ENCODE results near the gene AJAP1. TPM values are rescaled to one million over a fixed set of nuclear protein-coding genes. Genes with fewer than 3 reads are reported as not detected.
"Not testable (repeated sequence)": the region's sequence is repeated elsewhere in the genome, so short reads cannot be mapped to it uniquely, and the experiment has no call there.

Gene AJAP1
- total and polyA plus RNA-seq, 4 donors = 12.3 to 28.7 (median 26.4) TPM

- Histone ChIP-seq H3K27ac (ENCODE audit: low read depth, low read length) (no peak overlapping the region), H3K4me1 (ENCODE audit: control insufficient read depth, insufficient read depth, low read length) (peaks cover 15% of the 10 kb centered on the region), H3K36me3 (ENCODE audit: control insufficient read depth, insufficient read depth, low read length) (no peaks in the 10 kb centered on the region), H3K27me3 (ENCODE audit: control insufficient read depth, insufficient read depth, low read length) (no peaks in the 10 kb centered on the region), H3K4me3 (ENCODE audit: low read depth, low read length) (no peak overlapping the region), H3K9me3 (ENCODE audit: control insufficient read depth, insufficient read depth, low read length) (no peaks in the 10 kb centered on the region)
- DNase-seq (ENCODE audit: low read depth in 4 of 6, low spot score in 6 of 6) = no peak
- WGBS (ENCODE audit: insufficient coverage) = 94% methylated on average over 17 of the region's 18 CpGs
Observed at GRCh38 chr1:4616831-4617465, 37.5 kb upstream of the AJAP1 start.

- no peaks in the 10 kb centered on the region for H3K9me3 ChIP-seq (ENCODE audit: control insufficient read depth, insufficient read depth, low read length)
- DNase-seq (ENCODE audit: low read depth in 4 of 6, low spot score in 6 of 6) = no peak
- H3K27me3 ChIP-seq (ENCODE audit: control insufficient read depth, insufficient read depth, low read length) = no peaks in the 10 kb centered on the region
- WGBS (ENCODE audit: insufficient coverage) = 94% methylated on average over 6 of the region's 6 CpGs
- no peak overlapping the region for H3K4me3 ChIP-seq (ENCODE audit: low read depth, low read length)
- peaks cover 15% of the 10 kb centered on the region for H3K4me1 ChIP-seq (ENCODE audit: control insufficient read depth, insufficient read depth, low read length)
- H3K36me3 ChIP-seq (ENCODE audit: control insufficient read depth, insufficient read depth, low read length) = no peaks in the 10 kb centered on the region
- H3K27ac ChIP-seq (ENCODE audit: low read depth, low read length) = no peak overlapping the region
Observed at GRCh38 chr1:4617506-4617905, 36.9 kb upstream of the AJAP1 start.

GRCh38 chr1:4618827-4619226 is 35.6 kb upstream of the AJAP1 start:
- not testable (repeated sequence) for DNase-seq (ENCODE audit: low read depth in 4 of 6, low spot score in 6 of 6); H3K36me3 ChIP-seq (ENCODE audit: control insufficient read depth, insufficient read depth, low read length); H3K27me3 ChIP-seq (ENCODE audit: control insufficient read depth, insufficient read depth, low read length)

DNA sequence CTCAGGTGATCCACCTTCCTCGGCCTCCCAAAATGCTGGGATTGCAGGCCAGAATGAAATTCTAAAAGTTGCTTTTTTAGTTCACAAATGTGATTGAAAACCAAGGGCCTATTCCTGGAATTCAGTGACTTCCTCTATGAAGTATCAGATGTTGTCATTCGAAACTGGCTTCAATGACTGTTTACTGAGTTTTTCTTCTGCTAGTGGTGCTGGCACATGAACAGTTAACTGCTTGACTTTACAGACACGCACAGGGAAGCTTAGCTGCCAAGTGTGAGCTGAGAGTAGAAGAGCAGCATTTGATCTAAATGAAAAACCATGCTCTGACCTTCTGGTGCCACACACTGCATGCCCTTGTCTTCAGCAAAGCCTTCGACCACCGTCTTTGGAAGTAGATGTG is 32.8 kb upstream of the AJAP1 start:
- H3K27me3 ChIP-seq (ENCODE audit: control insufficient read depth, insufficient read depth, low read length) = no peaks in the 10 kb centered on the region
- no peak overlapping the region for H3K27ac ChIP-seq (ENCODE audit: low read depth, low read length)
- no peaks in the 10 kb centered on the region for H3K36me3 ChIP-seq (ENCODE audit: control insufficient read depth, insufficient read depth, low read length)
- no peaks in the 10 kb centered on the region for H3K4me1 ChIP-seq (ENCODE audit: control insufficient read depth, insufficient read depth, low read length)
- DNase-seq (ENCODE audit: low read depth in 4 of 6, low spot score in 6 of 6) = no peak
- no peak overlapping the region for H3K4me3 ChIP-seq (ENCODE audit: low read depth, low read length)
- no peaks in the 10 kb centered on the region for H3K9me3 ChIP-seq (ENCODE audit: control insufficient read depth, insufficient read depth, low read length)
- 63% methylated on average over 4 of the region's 5 CpGs for WGBS (ENCODE audit: insufficient coverage)

More at GRCh38 chr1:4618827-4619226, 35.6 kb upstream of the AJAP1 start:
- no CpG with 5 or more reads among the region's 3 CpGs for WGBS (ENCODE audit: insufficient coverage)
- H3K4me1 ChIP-seq (ENCODE audit: control insufficient read depth, insufficient read depth, low read length) = peaks cover 15% of the 10 kb centered on the region
- H3K4me3 ChIP-seq (ENCODE audit: low read depth, low read length); H3K27ac ChIP-seq (ENCODE audit: low read depth, low read length); H3K9me3 ChIP-seq (ENCODE audit: control insufficient read depth, insufficient read depth, low read length): not testable (repeated sequence)

DNA sequence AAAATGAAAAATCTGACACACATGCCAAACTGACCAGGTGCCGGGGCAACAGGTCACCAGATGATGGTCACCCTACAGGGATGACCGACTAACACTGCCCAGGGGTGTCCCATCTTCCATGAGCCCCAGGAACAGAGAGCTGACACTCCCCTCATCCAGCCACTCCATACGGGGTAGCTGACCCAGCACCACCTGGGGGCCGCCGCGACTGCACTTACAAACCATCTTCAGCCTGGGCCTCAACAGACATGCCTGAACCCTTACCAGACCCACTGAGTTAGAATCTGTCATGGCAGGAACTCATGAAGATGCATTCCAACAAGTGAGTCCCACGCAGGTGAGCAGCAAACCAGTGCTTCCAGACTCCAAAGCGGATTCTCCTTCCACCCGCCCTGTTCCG is 31.6 kb upstream of the AJAP1 start:
- Histone ChIP-seq H3K27me3 (ENCODE audit: control insufficient read depth, insufficient read depth, low read length) (no peaks in the 10 kb centered on the region), H3K27ac (ENCODE audit: low read depth, low read length) (no peak overlapping the region), H3K9me3 (ENCODE audit: control insufficient read depth, insufficient read depth, low read length) (no peaks in the 10 kb centered on the region), H3K36me3 (ENCODE audit: control insufficient read depth, insufficient read depth, low read length) (no peaks in the 10 kb centered on the region), H3K4me1 (ENCODE audit: control insufficient read depth, insufficient read depth, low read length) (peaks cover 3% of the 10 kb centered on the region), H3K4me3 (ENCODE audit: low read depth, low read length) (no peak overlapping the region)
- DNase-seq (ENCODE audit: low read depth in 4 of 6, low spot score in 6 of 6) = no peak
- 89% methylated on average over 10 of the region's 10 CpGs for WGBS (ENCODE audit: insufficient coverage)

DNA sequence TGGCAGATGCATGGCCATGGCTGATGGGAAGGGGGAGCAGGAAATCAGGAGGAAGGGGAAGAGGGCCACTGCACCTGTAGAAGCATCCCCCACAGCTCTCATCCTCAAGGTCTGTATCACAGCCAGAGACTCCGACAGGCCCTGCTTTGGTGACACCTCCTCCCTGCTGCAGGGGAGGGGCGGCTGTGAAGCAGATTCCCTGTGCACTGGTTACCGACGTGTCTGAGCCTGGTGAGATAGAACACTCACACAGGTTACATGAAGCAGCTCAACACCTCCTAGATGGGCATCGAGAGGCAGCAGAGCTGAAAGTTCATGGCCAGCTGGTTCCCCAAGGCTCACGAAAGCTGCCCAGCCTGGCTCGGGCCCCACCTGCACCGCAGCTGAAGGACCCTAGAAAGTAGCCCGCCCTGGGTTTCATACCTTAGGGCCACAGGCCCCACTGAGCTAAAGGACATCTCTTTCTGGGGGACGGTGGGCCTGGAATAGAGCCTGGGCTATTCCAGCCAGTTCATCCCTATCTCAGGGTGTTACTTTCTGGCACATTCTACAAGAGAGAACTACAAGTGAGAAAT is 30.2 kb upstream of the AJAP1 start:
- Histone ChIP-seq H3K4me1 (ENCODE audit: control insufficient read depth, insufficient read depth, low read length) (peaks cover 3% of the 10 kb centered on the region), H3K27me3 (ENCODE audit: control insufficient read depth, insufficient read depth, low read length) (no peaks in the 10 kb centered on the region), H3K36me3 (ENCODE audit: control insufficient read depth, insufficient read depth, low read length) (no peaks in the 10 kb centered on the region), H3K4me3 (ENCODE audit: low read depth, low read length) (no peak overlapping the region), H3K9me3 (ENCODE audit: control insufficient read depth, insufficient read depth, low read length) (no peaks in the 10 kb centered on the region), H3K27ac (ENCODE audit: low read depth, low read length) (no peak overlapping the region)
- 91% methylated on average over 10 of the region's 10 CpGs for WGBS (ENCODE audit: insufficient coverage)
- DNase-seq (ENCODE audit: low read depth in 4 of 6, low spot score in 6 of 6) = no peak

GRCh38 chr1:4624801-4625200 is 29.6 kb upstream of the AJAP1 start:
- H3K27me3 ChIP-seq (ENCODE audit: control insufficient read depth, insufficient read depth, low read length) = no peaks in the 10 kb centered on the region
- H3K36me3 ChIP-seq (ENCODE audit: control insufficient read depth, insufficient read depth, low read length) = no peaks in the 10 kb centered on the region
- H3K27ac ChIP-seq (ENCODE audit: low read depth, low read length) = no peak overlapping the region
- H3K4me1 ChIP-seq (ENCODE audit: control insufficient read depth, insufficient read depth, low read length) = peaks cover 3% of the 10 kb centered on the region
- no peak overlapping the region for H3K4me3 ChIP-seq (ENCODE audit: low read depth, low read length)
- no peaks in the 10 kb centered on the region for H3K9me3 ChIP-seq (ENCODE audit: control insufficient read depth, insufficient read depth, low read length)
- DNase-seq (ENCODE audit: low read depth in 4 of 6, low spot score in 6 of 6) = no peak
- WGBS (ENCODE audit: insufficient coverage) = 82% methylated on average over 7 of the region's 9 CpGs

DNA sequence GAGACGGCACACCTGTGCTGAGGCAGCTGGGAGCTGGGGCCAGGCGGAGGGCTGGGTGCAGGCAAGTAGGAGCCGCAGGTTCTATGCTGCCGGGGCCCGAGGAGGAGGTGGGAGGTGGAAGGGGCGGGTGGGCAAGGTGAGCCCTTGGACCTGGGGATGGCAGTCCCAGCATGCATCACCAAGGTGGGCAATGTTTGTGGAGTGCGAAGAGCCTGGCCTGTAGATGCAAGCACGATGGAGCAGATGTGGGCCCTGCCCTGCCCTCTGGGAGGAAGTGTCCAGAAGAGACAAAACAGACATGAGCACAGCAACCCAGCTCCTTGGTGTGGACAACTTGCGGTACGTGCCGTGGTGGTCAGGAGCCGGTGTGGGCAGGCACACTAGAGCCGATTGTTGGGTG is 28.3 kb upstream of the AJAP1 start:
- no peak for DNase-seq (ENCODE audit: low read depth in 4 of 6, low spot score in 6 of 6)
- no peaks in the 10 kb centered on the region for H3K27me3 ChIP-seq (ENCODE audit: control insufficient read depth, insufficient read depth, low read length)
- H3K36me3 ChIP-seq (ENCODE audit: control insufficient read depth, insufficient read depth, low read length) = no peaks in the 10 kb centered on the region
- H3K27ac ChIP-seq (ENCODE audit: low read depth, low read length) = no peak overlapping the region
- H3K4me3 ChIP-seq (ENCODE audit: low read depth, low read length) = no peak overlapping the region
- peaks cover 3% of the 10 kb centered on the region for H3K4me1 ChIP-seq (ENCODE audit: control insufficient read depth, insufficient read depth, low read length)
- WGBS (ENCODE audit: insufficient coverage) = 90% methylated on average over 13 of the region's 13 CpGs
- no peaks in the 10 kb centered on the region for H3K9me3 ChIP-seq (ENCODE audit: control insufficient read depth, insufficient read depth, low read length)

DNA sequence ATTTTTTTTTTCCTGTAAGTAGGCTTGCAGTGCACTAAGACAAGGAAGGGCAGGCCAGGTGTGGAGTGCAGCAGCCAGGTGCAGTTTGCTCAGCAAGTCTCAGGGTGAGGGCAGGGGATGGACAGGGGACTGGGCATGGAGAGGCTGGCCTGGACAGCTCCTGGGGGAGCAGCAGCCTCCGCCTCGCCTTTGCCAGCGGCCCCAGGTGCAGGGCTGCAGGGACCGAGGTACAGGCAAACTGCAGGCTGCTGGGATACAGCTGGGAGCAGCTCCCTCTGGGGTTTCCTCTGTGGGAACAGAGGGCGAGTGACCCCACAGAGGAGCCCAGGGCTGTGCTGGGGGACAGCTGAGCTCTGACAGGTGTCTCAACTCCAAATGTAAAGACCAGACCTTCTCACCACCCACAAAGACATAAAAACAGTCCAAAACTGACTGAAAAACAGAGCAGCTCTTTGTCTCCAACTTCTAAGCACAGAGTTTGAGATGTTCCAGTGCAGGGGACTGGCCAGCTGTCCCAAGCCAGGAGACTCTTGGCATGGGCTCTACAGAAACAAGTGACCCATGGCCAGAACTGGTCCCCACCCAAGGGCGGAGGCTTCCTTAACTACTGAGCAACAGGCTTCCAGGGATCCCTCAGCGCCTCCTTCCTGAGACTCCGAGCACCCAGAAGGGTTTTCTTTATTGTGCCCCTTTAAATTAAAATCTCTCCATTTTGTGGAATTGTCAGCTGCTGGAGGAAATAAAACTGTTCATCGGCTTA is 27.7 kb upstream of the AJAP1 start:
- DNase-seq (ENCODE audit: low read depth in 4 of 6, low spot score in 6 of 6) = no peak
- Histone ChIP-seq H3K36me3 (ENCODE audit: control insufficient read depth, insufficient read depth, low read length) (no peaks in the 10 kb centered on the region), H3K27me3 (ENCODE audit: control insufficient read depth, insufficient read depth, low read length) (no peaks in the 10 kb centered on the region), H3K9me3 (ENCODE audit: control insufficient read depth, insufficient read depth, low read length) (no peaks in the 10 kb centered on the region), H3K27ac (ENCODE audit: low read depth, low read length) (no peak overlapping the region), H3K4me1 (ENCODE audit: control insufficient read depth, insufficient read depth, low read length) (peaks cover 3% of the 10 kb centered on the region), H3K4me3 (ENCODE audit: low read depth, low read length) (no peak overlapping the region)
- 81% methylated on average over 6 of the region's 9 CpGs for WGBS (ENCODE audit: insufficient coverage)

GRCh38 chr1:4627353-4627752 is 27.1 kb upstream of the AJAP1 start:
- Histone ChIP-seq H3K4me1 (ENCODE audit: control insufficient read depth, insufficient read depth, low read length) (peaks cover 3% of the 10 kb centered on the region), H3K27me3 (ENCODE audit: control insufficient read depth, insufficient read depth, low read length) (no peaks in the 10 kb centered on the region), H3K27ac (ENCODE audit: low read depth, low read length) (no peak overlapping the region), H3K4me3 (ENCODE audit: low read depth, low read length) (no peak overlapping the region), H3K9me3 (ENCODE audit: control insufficient read depth, insufficient read depth, low read length) (no peaks in the 10 kb centered on the region), H3K36me3 (ENCODE audit: control insufficient read depth, insufficient read depth, low read length) (no peaks in the 10 kb centered on the region)
- WGBS (ENCODE audit: insufficient coverage) = 91% methylated on average over 12 of the region's 12 CpGs
- DNase-seq (ENCODE audit: low read depth in 4 of 6, low spot score in 6 of 6) = peak in 1 of 6 donors; percentile 39
